Subcutaneous adipose tissue (tissue), 4 donors: ENCODE data around the gene STAT6. TPM values are rescaled to one million over a fixed set of nuclear protein-coding genes. Genes with fewer than 3 reads are reported as not detected.

Experiments
- total RNA-seq, 4 donors: library from RNA; depleted of rRNA; stranded (reverse); fragments of >200 nt; gene quantifications; one replicate each; pipeline ENCODE4 v1.1.0, GENCODE V29; 2016
- TF ChIP-seq, protein P1 (sequence below): fragments of 450-650 bp; IDR thresholded peaks from one replicate; pipeline ENCODE4 v1.5.1; 2016; ENCODE audit warnings: low read depth, mild to moderate bottlenecking, control low read depth, antibody characterized with exemption, moderate library complexity

STAT6 gene
- total RNA-seq, 4 donors from 2014 or later: 87.2 to 154 (median 131) TPM

GRCh38 chr12:57156701-57157403, 45.7 kb upstream of the STAT6 start:
- TF ChIP-seq, protein P1, sequence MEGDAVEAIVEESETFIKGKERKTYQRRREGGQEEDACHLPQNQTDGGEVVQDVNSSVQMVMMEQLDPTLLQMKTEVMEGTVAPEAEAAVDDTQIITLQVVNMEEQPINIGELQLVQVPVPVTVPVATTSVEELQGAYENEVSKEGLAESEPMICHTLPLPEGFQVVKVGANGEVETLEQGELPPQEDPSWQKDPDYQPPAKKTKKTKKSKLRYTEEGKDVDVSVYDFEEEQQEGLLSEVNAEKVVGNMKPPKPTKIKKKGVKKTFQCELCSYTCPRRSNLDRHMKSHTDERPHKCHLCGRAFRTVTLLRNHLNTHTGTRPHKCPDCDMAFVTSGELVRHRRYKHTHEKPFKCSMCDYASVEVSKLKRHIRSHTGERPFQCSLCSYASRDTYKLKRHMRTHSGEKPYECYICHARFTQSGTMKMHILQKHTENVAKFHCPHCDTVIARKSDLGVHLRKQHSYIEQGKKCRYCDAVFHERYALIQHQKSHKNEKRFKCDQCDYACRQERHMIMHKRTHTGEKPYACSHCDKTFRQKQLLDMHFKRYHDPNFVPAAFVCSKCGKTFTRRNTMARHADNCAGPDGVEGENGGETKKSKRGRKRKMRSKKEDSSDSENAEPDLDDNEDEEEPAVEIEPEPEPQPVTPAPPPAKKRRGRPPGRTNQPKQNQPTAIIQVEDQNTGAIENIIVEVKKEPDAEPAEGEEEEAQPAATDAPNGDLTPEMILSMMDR: no peak

DNA sequence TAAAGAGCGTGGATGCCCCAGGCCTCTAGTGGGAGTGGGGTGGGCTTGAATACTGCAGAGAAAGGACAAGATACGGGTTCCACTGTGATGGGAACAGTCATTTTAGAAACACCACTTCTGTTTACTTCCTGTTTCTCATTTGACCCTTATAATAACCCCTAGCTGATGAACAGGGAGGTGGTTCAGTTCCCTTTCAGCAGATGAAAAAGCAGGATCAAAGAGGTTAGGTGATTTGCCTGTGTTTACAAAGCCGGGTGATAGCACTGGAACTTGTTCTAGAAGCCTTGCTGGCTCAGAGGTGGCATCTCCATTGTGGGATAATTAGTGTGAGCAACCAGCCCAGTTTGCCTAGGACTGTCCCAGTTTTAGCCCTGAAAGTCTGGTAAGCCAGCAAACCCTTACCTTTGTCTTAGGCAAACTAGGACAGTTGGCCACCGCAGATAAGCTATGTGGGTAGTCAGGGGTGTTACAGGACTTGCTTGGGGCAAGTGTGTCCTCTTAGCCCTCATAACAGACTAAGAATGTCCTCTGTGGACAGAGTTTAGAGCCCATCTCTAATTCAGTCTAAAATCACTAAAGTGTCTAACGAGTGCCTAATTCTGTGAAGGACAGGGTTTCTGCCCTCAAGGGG, 43.8 kb upstream of the STAT6 start:
- TF ChIP-seq, protein P1: no peak

- TF ChIP-seq, protein P1: no peak
Measured at GRCh38 chr12:57154076-57154475, 42.9 kb upstream of the STAT6 start.

DNA sequence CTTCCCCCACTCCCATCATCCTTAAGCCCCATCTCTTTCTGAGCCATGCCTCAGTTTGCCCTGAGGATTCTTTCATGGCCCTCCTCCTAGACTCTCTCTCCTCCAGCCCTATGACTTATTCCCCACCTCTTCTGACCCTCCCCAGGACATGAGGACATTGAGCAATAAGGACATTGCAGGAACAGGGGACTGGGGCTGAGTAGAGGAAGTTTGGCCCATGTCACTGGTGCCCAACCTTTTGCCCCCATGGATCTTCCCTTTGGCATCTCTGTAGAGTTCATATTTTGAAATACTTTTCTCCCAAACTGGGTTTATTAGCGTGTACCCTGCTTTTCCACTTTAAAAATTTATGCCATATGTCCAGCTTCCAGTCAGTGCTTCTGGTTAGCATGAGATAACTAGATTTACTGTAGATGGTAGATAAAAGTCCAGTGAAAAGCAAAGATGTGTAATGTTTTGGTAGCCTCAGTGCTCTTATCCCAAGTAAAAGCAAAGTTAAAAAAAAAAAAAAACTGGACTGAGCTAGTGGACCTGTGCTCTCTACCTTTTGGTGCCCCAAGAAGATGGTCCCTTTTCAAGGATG, 42.3 kb upstream of the STAT6 start:
- TF ChIP-seq, protein P1: no peak

- TF ChIP-seq, protein P1: no peak
Measured at GRCh38 chr12:57152639-57153038, 41.5 kb upstream of the STAT6 start.

DNA sequence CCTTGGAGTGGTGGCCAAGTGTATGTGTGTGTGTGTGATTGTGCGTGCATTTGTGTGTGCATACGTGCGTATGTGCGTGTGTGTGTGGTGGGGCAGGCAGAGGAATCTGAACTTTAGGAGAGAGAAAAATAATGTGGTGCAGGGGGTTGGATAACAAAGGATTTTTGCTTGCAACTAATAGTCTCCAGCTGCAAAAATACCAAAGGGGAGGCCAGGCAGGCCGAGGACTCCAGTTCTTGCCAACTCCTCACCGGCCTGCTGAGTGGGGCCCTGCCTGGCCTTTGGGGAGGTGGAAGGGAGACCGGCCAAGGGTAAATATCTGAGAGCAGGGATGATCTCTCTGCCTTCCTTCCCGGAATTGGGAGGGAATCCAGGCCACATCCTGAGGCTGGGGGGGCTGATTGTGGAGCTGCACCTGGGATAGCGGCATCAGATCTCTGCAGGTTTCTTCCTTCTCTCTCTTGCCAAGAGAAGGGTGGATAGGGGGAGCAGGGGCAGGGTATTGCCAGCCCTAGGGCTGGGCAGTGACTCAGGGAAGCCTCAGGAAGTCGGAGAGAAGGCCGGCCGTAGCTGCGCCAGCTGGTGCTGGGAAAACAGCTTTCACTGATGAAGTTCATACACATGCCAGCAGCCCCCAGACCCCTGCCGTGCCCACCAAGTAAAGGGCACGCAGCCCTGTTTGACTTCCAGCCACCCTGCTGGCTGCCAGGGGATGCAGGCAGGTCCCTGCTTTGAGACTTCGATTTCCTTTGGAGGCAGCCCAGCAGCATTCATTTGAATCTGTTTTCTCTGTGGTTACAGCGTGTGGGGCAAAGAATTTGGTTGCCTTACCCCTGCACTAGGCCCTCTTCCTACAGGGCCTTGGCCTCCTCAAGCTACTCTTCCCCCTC, 40.8 kb upstream of the STAT6 start:
- TF ChIP-seq, protein P1: no peak
